Midbrain (tissue), 1 donor: ENCODE measurements around the gene LIPM.

ENCODE experiments used
- DNase-seq: peaks from one replicate; lab custom pipeline; 2025; lab: John Stamatoyannopoulos, UW

LIPM gene, protein sequence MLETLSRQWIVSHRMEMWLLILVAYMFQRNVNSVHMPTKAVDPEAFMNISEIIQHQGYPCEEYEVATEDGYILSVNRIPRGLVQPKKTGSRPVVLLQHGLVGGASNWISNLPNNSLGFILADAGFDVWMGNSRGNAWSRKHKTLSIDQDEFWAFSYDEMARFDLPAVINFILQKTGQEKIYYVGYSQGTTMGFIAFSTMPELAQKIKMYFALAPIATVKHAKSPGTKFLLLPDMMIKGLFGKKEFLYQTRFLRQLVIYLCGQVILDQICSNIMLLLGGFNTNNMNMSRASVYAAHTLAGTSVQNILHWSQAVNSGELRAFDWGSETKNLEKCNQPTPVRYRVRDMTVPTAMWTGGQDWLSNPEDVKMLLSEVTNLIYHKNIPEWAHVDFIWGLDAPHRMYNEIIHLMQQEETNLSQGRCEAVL

GRCh38 chr10:88802523-88803285 is at the start of gene LIPM:
LIPM (plus strand) TSS chr10:88802730; CDS start chr10:88802897, 167 bp downstream.
- DNase-seq: no peak

DNA sequence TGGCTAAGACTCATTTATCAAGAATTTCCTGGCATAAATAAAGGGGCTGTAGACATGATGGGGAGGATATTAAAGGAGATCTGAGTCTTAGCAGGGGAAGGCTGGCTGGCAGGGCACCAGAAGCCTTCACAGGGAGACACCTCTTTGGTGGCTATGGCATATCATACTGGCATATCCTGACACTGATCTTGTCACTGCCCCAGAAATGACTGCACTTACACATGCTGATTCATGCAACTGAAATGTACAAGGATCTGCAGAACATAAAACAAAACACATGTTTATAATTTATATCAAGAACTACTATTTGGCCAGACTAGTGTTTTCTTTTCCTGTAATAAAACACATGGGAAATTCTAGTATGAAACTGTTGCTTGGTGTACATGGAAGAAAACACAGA is 48.2 kb upstream of the LIPM start:
- DNase-seq: no peak

GRCh38 chr10:88755753-88756152 is 46.8 kb upstream of the LIPM start:
- DNase-seq: no peak

DNA sequence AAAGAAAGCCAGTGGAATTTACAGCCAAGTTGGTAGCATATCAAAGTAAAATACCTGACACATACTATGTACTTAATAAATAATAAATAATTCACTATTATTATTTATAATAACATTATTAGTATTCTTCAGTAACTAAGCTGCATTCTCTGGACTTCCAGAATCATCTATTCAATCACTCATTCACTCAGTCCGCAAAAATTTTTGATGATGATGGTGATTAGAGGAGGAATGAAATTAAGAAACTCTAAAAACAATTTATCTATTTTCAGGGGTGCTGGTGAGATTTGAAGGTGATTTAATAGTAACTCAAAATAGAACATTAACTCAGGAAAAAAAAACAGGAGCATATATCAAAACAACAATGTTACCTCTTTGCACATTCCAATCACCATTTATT is 45.9 kb upstream of the LIPM start:
- no peak for DNase-seq

GRCh38 chr10:88759366-88760101 is 43.0 kb upstream of the LIPM start, which contains the start of gene LIPN:
LIPN (plus strand) TSS chr10:88760020; CDS start chr10:88761406, 1,386 bp downstream.
- DNase-seq: no peak

DNA sequence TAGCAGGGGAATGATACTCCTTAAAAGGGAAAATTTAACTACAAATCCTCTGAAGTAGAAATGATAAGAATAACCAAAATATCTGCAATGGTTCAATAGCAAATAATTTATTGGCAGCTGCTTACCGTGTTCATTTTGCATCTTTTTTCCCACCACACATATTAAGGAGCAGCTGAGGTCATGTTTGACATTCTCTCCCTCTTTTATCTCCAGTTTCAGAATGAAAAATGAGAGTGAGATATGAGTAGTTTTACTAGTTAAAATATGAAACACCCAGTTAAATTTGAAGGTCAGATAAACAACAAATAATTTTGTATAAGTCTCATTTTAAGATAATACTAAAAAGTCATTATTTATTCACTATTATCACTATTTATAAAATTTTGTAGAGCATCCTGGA is 39.6 kb upstream of the LIPM start:
- DNase-seq: no peak

- no peak for DNase-seq
Observed at GRCh38 chr10:88763441-88763840, 39.1 kb upstream of the LIPM start.

- DNase-seq: no peak
Observed at GRCh38 chr10:88764110-88764509, 38.4 kb upstream of the LIPM start.

DNA sequence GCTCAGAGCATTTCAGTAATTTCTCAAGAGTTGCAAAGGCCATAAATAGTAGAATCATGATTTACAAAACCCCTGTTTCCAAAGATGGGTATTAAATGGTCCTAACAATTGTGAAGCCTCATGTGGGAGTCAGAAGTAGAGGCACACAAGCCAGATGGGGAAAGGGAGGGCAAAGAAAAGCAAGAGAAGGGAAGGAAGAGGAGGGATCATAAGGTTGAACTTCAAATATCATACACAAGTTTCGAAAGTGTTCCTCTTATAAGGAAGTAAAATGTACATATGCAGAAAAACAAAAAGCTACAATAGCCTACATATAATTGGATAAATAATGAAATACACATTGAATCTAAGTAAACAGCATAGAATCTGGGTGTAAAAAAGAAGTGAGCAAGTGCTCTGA is 36.7 kb upstream of the LIPM start:
- DNase-seq: no peak

GRCh38 chr10:88769384-88769783 is 33.1 kb upstream of the LIPM start:
- DNase-seq: no peak

GRCh38 chr10:88781206-88781605 is 21.3 kb upstream of the LIPM start:
- no peak for DNase-seq

DNA sequence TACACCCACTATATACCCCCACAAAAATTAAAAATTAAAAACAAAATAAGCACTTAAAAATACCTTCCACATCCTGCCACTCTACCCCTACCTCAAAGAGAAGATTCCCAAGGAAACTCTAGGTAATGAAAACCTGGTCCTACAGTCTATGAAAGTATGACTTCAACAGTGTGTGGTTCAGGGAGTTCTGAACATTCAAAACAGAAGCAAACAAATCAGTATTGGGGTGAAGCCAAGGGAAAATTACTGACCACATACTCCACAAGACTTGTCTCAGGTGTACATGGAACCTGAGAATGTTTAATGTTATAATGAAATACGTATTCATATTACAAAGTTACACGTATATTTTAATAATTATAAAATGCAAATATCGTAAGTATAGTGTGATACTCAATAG is 20.3 kb upstream of the LIPM start:
- no peak for DNase-seq

- DNase-seq: no peak
Observed at GRCh38 chr10:88783724-88784123, 18.8 kb upstream of the LIPM start.

DNA sequence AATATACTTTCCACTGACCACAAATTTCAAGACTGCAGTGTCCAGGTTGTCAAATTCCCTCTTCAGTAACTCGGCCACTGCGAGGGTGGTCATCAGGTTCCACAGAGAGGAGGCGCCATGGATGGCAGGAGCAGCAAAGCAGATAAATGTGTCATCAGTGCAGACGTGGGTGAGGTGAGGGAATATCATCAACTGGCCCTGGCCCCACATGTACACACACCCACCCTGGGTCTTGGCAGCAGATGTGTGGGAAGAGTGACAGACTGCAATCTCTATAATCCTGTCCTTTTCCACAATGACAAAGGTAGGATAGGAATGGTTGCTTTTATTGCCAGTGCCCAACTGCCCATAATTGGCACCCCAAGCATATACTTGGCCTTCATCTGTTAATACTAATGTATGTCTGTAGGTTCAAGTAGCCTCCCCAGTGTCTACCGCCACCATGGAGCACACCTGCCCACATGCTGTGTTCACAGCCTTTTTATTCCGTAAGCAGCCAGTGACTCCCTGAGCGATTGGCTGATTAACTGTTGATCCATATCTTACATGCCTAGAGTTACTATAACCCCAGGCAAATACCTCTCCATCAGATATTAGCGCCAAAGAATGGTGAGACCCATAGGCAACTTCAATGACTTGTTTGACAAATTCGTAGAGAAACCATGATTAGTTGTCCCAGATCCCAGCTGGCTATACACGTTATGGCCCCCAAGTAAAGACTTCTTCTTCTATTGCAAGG is 16.3 kb upstream of the LIPM start:
- no peak for DNase-seq

DNA sequence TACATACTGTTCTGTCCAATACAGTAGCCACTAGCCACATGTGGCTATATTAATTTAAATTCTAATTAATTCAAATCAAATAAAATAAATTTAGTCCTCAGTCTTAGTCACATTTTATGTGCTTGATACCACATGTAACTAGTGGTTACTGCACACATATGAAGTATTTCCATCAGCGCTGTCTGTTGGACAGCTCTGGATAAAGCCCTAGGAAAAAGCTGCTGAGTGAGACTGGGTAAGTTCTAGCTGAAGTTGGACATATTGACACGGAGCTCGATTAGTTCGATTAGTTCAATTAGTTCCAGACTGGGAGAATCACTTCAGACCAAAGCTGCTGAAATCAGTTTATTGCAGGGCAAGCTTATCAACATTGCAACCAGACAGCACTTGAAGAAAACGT is 15.1 kb upstream of the LIPM start:
- no peak for DNase-seq

GRCh38 chr10:88788924-88789323 is 13.6 kb upstream of the LIPM start:
- no peak for DNase-seq

DNA sequence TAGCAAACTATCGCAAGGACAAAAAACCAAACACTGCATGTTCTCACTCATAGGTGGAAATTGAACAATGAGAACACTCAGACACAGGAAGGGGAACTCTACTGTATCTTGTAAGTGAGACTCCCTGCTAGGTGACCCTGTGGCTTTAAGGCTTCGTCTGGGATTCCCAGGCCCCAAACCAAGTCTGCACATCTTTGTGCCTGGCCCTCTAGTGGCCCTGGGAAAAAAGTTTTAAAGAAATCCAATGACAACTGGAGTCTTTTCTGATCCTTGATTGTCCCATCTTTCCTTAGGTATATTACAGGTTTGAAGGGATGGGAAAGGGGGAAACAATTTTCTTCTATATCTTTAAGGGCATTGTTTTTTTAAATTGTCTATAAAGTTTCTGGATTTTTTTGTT is 10.6 kb upstream of the LIPM start:
- no peak for DNase-seq

DNA sequence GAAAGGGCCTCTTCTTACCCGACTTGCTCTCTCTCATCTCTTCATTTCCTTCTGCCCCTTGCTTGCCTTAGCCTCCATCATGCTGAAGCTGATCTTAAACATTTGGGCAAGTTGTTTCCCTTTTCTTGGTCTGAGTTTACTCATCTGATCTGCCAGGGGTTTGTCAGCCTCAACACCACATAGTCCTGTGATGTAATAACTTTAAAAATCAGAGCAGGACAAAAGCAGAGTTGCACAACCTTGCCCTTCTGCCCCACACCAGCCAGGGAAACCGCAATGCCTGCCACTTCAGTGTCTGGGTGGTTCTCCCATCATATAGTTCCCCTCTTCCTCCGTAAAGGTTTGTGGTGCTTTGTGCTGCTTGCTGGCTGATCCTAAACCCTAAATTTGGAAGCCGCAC is 9.9 kb upstream of the LIPM start:
- DNase-seq: peak; percentile 44

- DNase-seq: no peak
Observed at GRCh38 chr10:88793712-88794299, 8.7 kb upstream of the LIPM start.

GRCh38 chr10:88794731-88795130 is 7.8 kb upstream of the LIPM start:
- DNase-seq: no peak
